Muscle of leg (tissue), 11 donors: ENCODE measurements around the gene DDX42. TPM values are rescaled to one million over a fixed set of nuclear protein-coding genes. Genes with fewer than 3 reads are reported as not detected.

Experiments
- DNase-seq: peaks from one replicate; pipeline ENCODE4 v3.0.0; 2013
- H3K27ac ChIP-seq: one replicate; pipeline ENCODE4 v1.5.1; 2013; ENCODE audit warnings: mild to moderate bottlenecking, low read length, control low read depth
- H3K27me3 ChIP-seq: one replicate; pipeline ENCODE4 v1.6.1; 2013; ENCODE audit warnings: low read length; ENCODE audit not compliant: control insufficient read depth, insufficient read depth
- H3K36me3 ChIP-seq: one replicate; pipeline ENCODE4 v1.6.1; 2013; ENCODE audit warnings: low read length; ENCODE audit not compliant: control insufficient read depth, insufficient read depth
- H3K4me1 ChIP-seq: one replicate; pipeline ENCODE4 v1.6.1; 2013; ENCODE audit warnings: low read length; ENCODE audit not compliant: control insufficient read depth, insufficient read depth
- H3K4me3 ChIP-seq: one replicate; pipeline ENCODE4 v1.5.1; 2013; ENCODE audit warnings: low read length, control low read depth
- H3K9me3 ChIP-seq: replicated peaks from 2 replicates; pipeline ENCODE4 v1.6.1; 2013; ENCODE audit warnings: low read depth, low read length; ENCODE audit not compliant: control insufficient read depth
- WGBS: methylation state at CpG from one replicate; pipeline ENCODE4 v1.1.5; 2013; ENCODE audit warnings: missing lambda C conversion rate; ENCODE audit not compliant: insufficient coverage; 5-methylcytosine and 5-hydroxymethylcytosine counted together
- polyA plus RNA-seq, 8 donors: library from polyadenylated mRNA; unstranded; fragments of 120-200 nt; gene quantifications; one replicate each; pipeline versions ENCODE4 v1.2.1 to v1.2.3, GENCODE V29; 2013; ENCODE audit warnings: inconsistent platforms in 1 of 8, low replicate concordance in 1 of 8; ENCODE audit not compliant: insufficient read length in 8 of 8, insufficient read depth in 1 of 8
- total RNA-seq: library from RNA; stranded (reverse); fragments of 120-200 nt; gene quantifications from one replicate; pipeline ENCODE4 v1.2.4, GENCODE V29; 2013

The DDX42 gene
- total and polyA plus RNA-seq, 9 donors = 61.8 to 110 (median 92.9) TPM

- DNase-seq = no peak
- Histone ChIP-seq H3K4me3 (no peak overlapping the region), H3K9me3 (no peaks in the 10 kb centered on the region), H3K27ac (no peak overlapping the region), H3K4me1 (no peaks in the 10 kb centered on the region), H3K36me3 (peaks cover 90% of the 10 kb centered on the region), H3K27me3 (no peaks in the 10 kb centered on the region)
- WGBS = no CpG with 5 or more reads among the region's 6 CpGs
Measured at GRCh38 chr17:63819131-63819530, 45.2 kb downstream of the DDX42 start.

GRCh38 chr17:63819585-63820537 is 45.9 kb downstream of the DDX42 start:
- Histone ChIP-seq H3K27ac (no peak overlapping the region), H3K4me1 (no peaks in the 10 kb centered on the region), H3K27me3 (no peaks in the 10 kb centered on the region), H3K4me3 (no peak overlapping the region), H3K36me3 (peaks cover 91% of the 10 kb centered on the region), H3K9me3 (no peaks in the 10 kb centered on the region)
- WGBS = 77% methylated on average over 12 of the region's 21 CpGs
- no peak for DNase-seq

GRCh38 chr17:63820963-63821561 is 47.1 kb downstream of the DDX42 start:
- DNase-seq = no peak
- H3K36me3 ChIP-seq = peaks cover 90% of the 10 kb centered on the region
- no peak overlapping the region for H3K4me3 ChIP-seq
- H3K9me3 ChIP-seq = no peaks in the 10 kb centered on the region
- WGBS = 87% methylated on average over 8 of the region's 10 CpGs
- H3K27ac ChIP-seq = no peak overlapping the region
- peaks cover 5% of the 10 kb centered on the region for H3K4me1 ChIP-seq
- no peaks in the 10 kb centered on the region for H3K27me3 ChIP-seq

- WGBS = 80% methylated on average over 4 of the region's 6 CpGs
- Histone ChIP-seq H3K27ac (no peak overlapping the region), H3K36me3 (peaks cover 82% of the 10 kb centered on the region)
Measured at GRCh38 chr17:63821804-63822203, 47.8 kb downstream of the DDX42 start.

GRCh38 chr17:63822537-63822936 is 48.6 kb downstream of the DDX42 start:
- DNase-seq = no peak
- H3K4me3 ChIP-seq = no peak overlapping the region
- peaks cover 10% of the 10 kb centered on the region for H3K4me1 ChIP-seq
- no peaks in the 10 kb centered on the region for H3K9me3 ChIP-seq
- H3K27me3 ChIP-seq = no peaks in the 10 kb centered on the region
- H3K36me3 ChIP-seq = peaks cover 75% of the 10 kb centered on the region
- H3K27ac ChIP-seq = no peak overlapping the region

More at GRCh38 chr17:63821804-63822203, 47.8 kb downstream of the DDX42 start:
- Histone ChIP-seq H3K9me3 (no peaks in the 10 kb centered on the region), H3K27me3 (no peaks in the 10 kb centered on the region), H3K4me3 (no peak overlapping the region), H3K4me1 (peaks cover 10% of the 10 kb centered on the region)
- DNase-seq = no peak

GRCh38 chr17:63823659-63824331 is 49.8 kb downstream of the DDX42 start:
- peaks cover 15% of the 10 kb centered on the region for H3K4me1 ChIP-seq

GRCh38 chr17:63824362-63824761 is 50.4 kb downstream of the DDX42 start:
- Histone ChIP-seq H3K27me3 (no peaks in the 10 kb centered on the region), H3K4me3 (no peak overlapping the region), H3K27ac (no peak overlapping the region), H3K4me1 (peaks cover 15% of the 10 kb centered on the region), H3K36me3 (peaks cover 65% of the 10 kb centered on the region), H3K9me3 (no peaks in the 10 kb centered on the region)
- DNase-seq = no peak
- 95% methylated on average over 7 of the region's 9 CpGs for WGBS

More at GRCh38 chr17:63823659-63824331, 49.8 kb downstream of the DDX42 start:
- Histone ChIP-seq H3K9me3 (no peaks in the 10 kb centered on the region), H3K27me3 (no peaks in the 10 kb centered on the region), H3K27ac (no peak overlapping the region), H3K4me3 (no peak overlapping the region), H3K36me3 (peaks cover 63% of the 10 kb centered on the region)
- DNase-seq = no peak
- WGBS = 90% methylated on average over 8 of the region's 13 CpGs

GRCh38 chr17:63826468-63827001 is 52.6 kb downstream of the DDX42 start:
- H3K36me3 ChIP-seq = peaks cover 68% of the 10 kb centered on the region
- peaks cover 15% of the 10 kb centered on the region for H3K4me1 ChIP-seq
- no peak for DNase-seq
- 0% methylated on average over 17 of the region's 31 CpGs for WGBS
- H3K9me3 ChIP-seq = no peaks in the 10 kb centered on the region
- H3K27ac ChIP-seq = peak overlapping the region; percentile 90
- peak overlapping the region; percentile 92 for H3K4me3 ChIP-seq
- no peaks in the 10 kb centered on the region for H3K27me3 ChIP-seq

- DNase-seq = peak; percentile 99
- peaks cover 68% of the 10 kb centered on the region for H3K36me3 ChIP-seq
Measured at GRCh38 chr17:63827002-63827800, 53.2 kb downstream of the DDX42 start, which contains the start of the genes FTSJ3 and PSMC5. TSS of gene FTSJ3 (minus strand) at chr17:63827663. CDS start at chr17:63826902, 761 bp downstream. TSS of gene PSMC5 (plus strand) at chr17:63827431. CDS start at chr17:63827491, 60 bp downstream.

More at GRCh38 chr17:63827002-63827800, 53.2 kb downstream of the DDX42 start, which contains the start of the genes FTSJ3 and PSMC5:
- WGBS = under 1% methylated on average over 45 of the region's 58 CpGs
- Histone ChIP-seq H3K9me3 (no peaks in the 10 kb centered on the region), H3K27ac (peak within 1 kb of the TSS; percentile 90), H3K4me3 (peak within 1 kb of the TSS; percentile 92), H3K27me3 (no peaks in the 10 kb centered on the region), H3K4me1 (peaks cover 15% of the 10 kb centered on the region)
